Heart right ventricle (tissue), 16 donors: ENCODE data around the gene MED9. TPM values are rescaled to one million over a fixed set of nuclear protein-coding genes. Genes with fewer than 3 reads are reported as not detected.
"Not testable (repeated sequence)": the region's sequence is repeated elsewhere in the genome, so short reads cannot be mapped to it uniquely, and the experiment has no call there.

ENCODE experiments used
- ATAC-seq, 8 donors: fragments of 200-7000 bp; cut with Tn5 transposase; one replicate each; pipeline ENCODE4 v1.9.1; 2020; ENCODE audit warnings: mild to moderate bottlenecking in 8 of 8, moderate library complexity in 8 of 8, moderate number of reproducible peaks in 1 of 8
- DNase-seq, 2 donors: peaks; one replicate each; pipeline ENCODE4 v3.0.0-alpha.2; 2020
- H3K27ac ChIP-seq, 10 donors: fragments of 200-600 bp; sonication (generic) in 2 of 10; one replicate each; pipeline versions ENCODE4 v1.5.0 to v1.8.0; 2020 to 2022; ENCODE audit warnings: mild to moderate bottlenecking in 3 of 10
- H3K27me3 ChIP-seq, 7 donors: fragments of 200-600 bp; one replicate each; pipeline ENCODE4 v1.8.0; 2021 to 2022; ENCODE audit warnings: mild to moderate bottlenecking in 2 of 7
- H3K36me3 ChIP-seq, 9 donors: fragments of 200-600 bp; sonication (generic) in 1 of 9; one replicate each; pipeline versions ENCODE4 v1.5.0 to v1.8.0; 2020 to 2022; ENCODE audit warnings: mild to moderate bottlenecking in 2 of 9
- H3K4me1 ChIP-seq, 9 donors: fragments of 200-600 bp; sonication (generic) in 1 of 9; one replicate each; pipeline versions ENCODE4 v1.5.0 to v1.8.0; 2020 to 2022; ENCODE audit warnings: mild to moderate bottlenecking in 4 of 9
- H3K4me3 ChIP-seq, 10 donors: fragments of 200-600 bp; sonication (generic) in 2 of 10; one replicate each; pipeline versions ENCODE4 v1.5.0 to v1.8.0; 2020 to 2022; ENCODE audit warnings: mild to moderate bottlenecking in 7 of 10, moderate library complexity in 2 of 10
- H3K9me3 ChIP-seq, 11 donors: fragments of 200-600 bp in 10 of 11; sonication (generic) in 2 of 11; one replicate each; pipeline versions ENCODE4 v1.5.0 to v1.8.0; 2013 to 2022; ENCODE audit warnings: mild to moderate bottlenecking in 2 of 11, control low read depth in 1 of 11, moderate library complexity in 1 of 11
- CTCF ChIP-seq, 9 donors: fragments of 200-600 bp; sonication (generic) in 2 of 9; IDR thresholded peaks; one replicate each; pipeline versions ENCODE4 v1.5.0 to v1.8.0; 2021 to 2022; ENCODE audit warnings: antibody characterized with exemption in 9 of 9, mild to moderate bottlenecking in 5 of 9, moderate library complexity in 1 of 9
- WGBS, 2 donors: extraction: QIAGEN DNeasy Blood & Tissue Kit; methylation state at CpG; one replicate each; pipeline ENCODE4 v1.1.7; 2013; ENCODE audit warnings: inconsistent platforms in 1 of 2; 5-methylcytosine and 5-hydroxymethylcytosine counted together
- intact Hi-C, 10 donors: fragments of 100-400 bp; cut with DNase I; formaldehyde crosslinking; loops; one replicate each; pipeline versions ENCODE4 v1.11.1 to v1.14.2; 2022
- long read RNA-seq, 3 donors: library from polyadenylated mRNA; unstranded; transcript quantifications; one replicate each; pipeline ENCODE4 v2.0.0, GENCODE V29; 2020 to 2021
- polyA plus RNA-seq, 2 donors: library from polyadenylated mRNA; stranded (reverse); fragments of 200-250 nt; gene quantifications; one replicate each; pipeline ENCODE4 v1.2.3, GENCODE V29; 2013
- total RNA-seq, 10 donors: library from RNA; stranded (reverse); fragmentation: NEBNext Ultra II Directional in 3 of 10; extraction: Animal tissue kit (Norgen Biotek cat#: 25700) in 3 of 10; gene quantifications; one replicate each; pipeline versions ENCODE4 v1.2.1 to v1.2.4, GENCODE V29; 2021 to 2023
- donor health status: Arrhythmogenic right ventricular cardiomyopathy.
- donor health status: ischemic (EF 13 %, LVEDD 7.1; RV severe dilation, severe dysfunction).
- donor health status: healthy with polysubstance abuse.
- donor health status: DM: no; HTN: yes; CAD: no.
- donor health status: DM: no; HTN: no; CAD: no.
- donor health status: ischemic (EF 25% LVEDD 6.9; RV normal size, moderate dysfunction).
- donor health status: ischemic (EF 25% LVEDD 5.7; RV mildly dilated, moderate dysfunction).
- donor health status: healthy.
- donor health status: DM: yes; HTN: yes; CAD: no.
- donor health status: Ischemic cardiomyopathy.
- donor health status: ischemic (EF 35%, LVEDD 5.7; RV mildly dilated, moderate dysfunction).
- donor health status: nonischemic (EF 11% LVEDD 7.7; RV severe dilation, severe dysfunction).
- donor health status: DM: yes; HTN: yes; CAD: no.
- donor health status: PGD.
- donor health status: ischemic (EF 29% LVEDD 5.4; RV normal size, mild dysfunction).
- donor health status: nonischemic (EF 23%, LVEDD 6.1; RV moderate dilation, normal function).

The MED9 gene
- 10 to 100 TPM; 31.4 to 42.0 (median 35.2) TPM for total RNA-seq
- 10 to 100 TPM; 32.6 to 33.8 TPM for polyA plus RNA-seq
- long read RNA-seq, donor 1, transcript MED9-201 (2 exons, 2,228 nt): major isoform, 56 of 81 reads
- long read RNA-seq, donor 1, partial matches to known transcripts: 24 of 81 reads
- long read RNA-seq, donor 1, other reads (novel, unspliced or antisense): 0 of 81 reads
- long read RNA-seq, donor 2, transcript MED9-201 (2 exons, 2,228 nt): major isoform, 47 of 60 reads
- long read RNA-seq, donor 2, partial matches to known transcripts: 11 of 60 reads
- long read RNA-seq, donor 2, other reads (novel, unspliced or antisense): 1 of 60 reads
- long read RNA-seq, donor 3, transcript MED9-201 (2 exons, 2,228 nt): major isoform, 80 of 151 reads
- long read RNA-seq, donor 3, partial matches to known transcripts: 67 of 151 reads
- long read RNA-seq, donor 3, other reads (novel, unspliced or antisense): 2 of 151 reads

- Histone ChIP-seq H3K9me3 (no peaks in the 10 kb centered on the region), H3K36me3 (peaks cover 0 to 21% (median 0%) of the 10 kb centered on the region in 9 donors), H3K4me3 (peak within 1 kb of the TSS; percentile 79 to 99 (median 94)), H3K27me3 (no peaks in the 10 kb centered on the region), H3K4me1 (peaks cover 9 to 54% (median 46%) of the 10 kb centered on the region in 9 donors), H3K27ac (peak within 1 kb of the TSS; percentile 93 to 100 (median 97))
- intact Hi-C loops: loop anchor here in 2 of 10 donors (2.0 to 5.0 kb wide), 2 partner anchors 18 to 60 kb away; no protein-coding TSS in a partner anchor
- ATAC-seq (peak; percentile 98 to 99 (median 98)), DNase-seq (peak; percentile 95 to 96)
- whole genome bisulfite sequencing, 2 donors: 0 to 1% methylated on average over 45 to 46 of the region's 47 CpGs
- no peak for TF ChIP-seq CTCF (IDR thresholded peaks at IDR 0.05)
Observed at GRCh38 chr17:17476865-17477467, at the start of gene MED9. MED9 (plus strand) TSS chr17:17477000; CDS start chr17:17477042, 42 bp downstream.

- Histone ChIP-seq H3K27ac (no peak overlapping the region), H3K27me3 (no peaks in the 10 kb centered on the region), H3K4me3 (no peak overlapping the region), H3K36me3 (no peaks in the 10 kb centered on the region), H3K4me1 (peaks cover 0 to 11% (median 6%) of the 10 kb centered on the region in 9 donors), H3K9me3 (peaks cover 0 to 9% (median 0%) of the 10 kb centered on the region in 11 donors)
- no peak for TF ChIP-seq CTCF (IDR thresholded peaks at IDR 0.05)
- intact Hi-C loops: no loop called here
- ATAC-seq (no peak), DNase-seq (no peak)
- WGBS, 2 donors: 89 to 90% methylated on average over 2 of the region's 2 CpGs
Observed at GRCh38 chr17:17429222-17429621, 47.6 kb upstream of the MED9 start.

GRCh38 chr17:17430924-17431323 lies 45.9 kb upstream of the MED9 start:
- not testable (repeated sequence) for H3K27me3 ChIP-seq, ATAC-seq, H3K36me3 ChIP-seq, H3K4me3 ChIP-seq, H3K9me3 ChIP-seq, DNase-seq, H3K27ac ChIP-seq
- peaks cover 0 to 11% (median 0%) of the 10 kb centered on the region in 9 donors for H3K4me1 ChIP-seq
- intact Hi-C loops: loop anchor here in 1 of 10 donors (10.0 kb wide), 1 partner anchor 76 kb away; no protein-coding TSS in a partner anchor
- WGBS, 2 donors: 91 to 98% methylated on average over 3 of the region's 4 CpGs

- 62 to 66% methylated on average over 6 of the region's 6 CpGs for WGBS, 2 donors
- H3K4me3 ChIP-seq: no peak overlapping the region
- intact Hi-C loops: loop anchor here in 1 of 10 donors (10.0 kb wide), 1 partner anchor 77 kb away; no protein-coding TSS in a partner anchor
- DNase-seq: no peak
- TF ChIP-seq CTCF (IDR thresholded peaks at IDR 0.05): no peak
- ATAC-seq: no peak
- H3K9me3 ChIP-seq: no peaks in the 10 kb centered on the region
- H3K27ac ChIP-seq: no peak overlapping the region
- no peaks in the 10 kb centered on the region for H3K27me3 ChIP-seq
- H3K4me1 ChIP-seq: peaks cover 0 to 11% (median 0%) of the 10 kb centered on the region in 9 donors
- no peaks in the 10 kb centered on the region for H3K36me3 ChIP-seq
Observed at GRCh38 chr17:17431605-17432004, 45.2 kb upstream of the MED9 start.
